Type B pancreatic cell (in vitro differentiated cells): ENCODE results near the gene CHCHD2. TPM values are rescaled to one million over a fixed set of nuclear protein-coding genes. Genes with fewer than 3 reads are reported as not detected.

ENCODE experiments used
- DNase-seq: peaks from one replicate; pipeline ENCODE4 v3.0.0; 2021; ENCODE audit warnings: mixed read lengths; ENCODE audit not compliant: unreplicated experiment; ENCODE audit errors: extremely low spot score
- H3K27ac Mint-ChIP-seq: 2 replicates; pipeline ENCODE4 v1.8.0; 2021; ENCODE audit warnings: mild to moderate bottlenecking, mixed read lengths
- H3K27me3 Mint-ChIP-seq: 2 replicates; pipeline ENCODE4 v1.8.0; 2021; ENCODE audit warnings: mixed read lengths
- H3K36me3 Mint-ChIP-seq: 2 replicates; pipeline ENCODE4 v1.8.0; 2021; ENCODE audit warnings: mixed read lengths
- H3K4me1 Mint-ChIP-seq: one replicate; pipeline ENCODE4 v1.8.0; 2021; ENCODE audit warnings: mixed read lengths; ENCODE audit not compliant: unreplicated experiment
- H3K4me3 Mint-ChIP-seq: 2 replicates; pipeline ENCODE4 v1.8.0; 2021; ENCODE audit warnings: mild to moderate bottlenecking, mixed read lengths
- H3K9me3 Mint-ChIP-seq: 2 replicates; pipeline ENCODE4 v1.8.0; 2021; ENCODE audit warnings: mixed read lengths
- total RNA-seq: library from RNA; stranded (reverse); gene quantifications from 2 replicates; pipeline ENCODE4 v1.2.1, GENCODE V29; 2021; ENCODE audit warnings: low replicate concordance
- TF ChIP-seq, protein P1 (sequence below): fragments of 200-600 bp; sonication (generic); conservative IDR thresholded peaks from 2 replicates; pipeline ENCODE4 v1.5.0; 2021; ENCODE audit warnings: antibody characterized with exemption, mild to moderate bottlenecking

CHCHD2 gene
- total RNA-seq, 1 donor from 2014 or later: 251 TPM

DNA sequence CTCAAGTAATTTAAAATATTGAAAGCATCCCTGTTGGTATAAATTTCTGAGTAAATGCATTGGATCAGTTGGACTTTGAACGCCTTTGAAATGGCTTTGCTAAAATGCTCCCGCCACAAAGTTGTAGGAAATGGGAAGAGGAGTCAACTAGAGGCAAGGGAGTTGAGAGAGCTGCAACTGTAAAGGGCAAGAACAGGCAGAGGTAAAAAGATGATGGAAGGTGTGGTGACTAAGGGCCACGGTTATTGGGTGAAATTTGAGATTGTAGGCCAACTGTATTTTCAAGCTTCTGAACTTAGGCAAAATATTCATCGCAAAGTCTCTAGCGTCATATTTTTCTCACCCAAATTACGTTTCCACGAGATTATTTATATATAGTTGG, 42.8 kb downstream of the CHCHD2 start:
- H3K4me1 Mint-ChIP-seq: peaks cover 9% of the 10 kb centered on the region
- peaks cover 33% of the 10 kb centered on the region for H3K36me3 Mint-ChIP-seq
- H3K9me3 Mint-ChIP-seq: no peaks in the 10 kb centered on the region
- TF ChIP-seq, protein P1, sequence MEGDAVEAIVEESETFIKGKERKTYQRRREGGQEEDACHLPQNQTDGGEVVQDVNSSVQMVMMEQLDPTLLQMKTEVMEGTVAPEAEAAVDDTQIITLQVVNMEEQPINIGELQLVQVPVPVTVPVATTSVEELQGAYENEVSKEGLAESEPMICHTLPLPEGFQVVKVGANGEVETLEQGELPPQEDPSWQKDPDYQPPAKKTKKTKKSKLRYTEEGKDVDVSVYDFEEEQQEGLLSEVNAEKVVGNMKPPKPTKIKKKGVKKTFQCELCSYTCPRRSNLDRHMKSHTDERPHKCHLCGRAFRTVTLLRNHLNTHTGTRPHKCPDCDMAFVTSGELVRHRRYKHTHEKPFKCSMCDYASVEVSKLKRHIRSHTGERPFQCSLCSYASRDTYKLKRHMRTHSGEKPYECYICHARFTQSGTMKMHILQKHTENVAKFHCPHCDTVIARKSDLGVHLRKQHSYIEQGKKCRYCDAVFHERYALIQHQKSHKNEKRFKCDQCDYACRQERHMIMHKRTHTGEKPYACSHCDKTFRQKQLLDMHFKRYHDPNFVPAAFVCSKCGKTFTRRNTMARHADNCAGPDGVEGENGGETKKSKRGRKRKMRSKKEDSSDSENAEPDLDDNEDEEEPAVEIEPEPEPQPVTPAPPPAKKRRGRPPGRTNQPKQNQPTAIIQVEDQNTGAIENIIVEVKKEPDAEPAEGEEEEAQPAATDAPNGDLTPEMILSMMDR: no peak
- peak overlapping the region; percentile 92 for H3K4me3 Mint-ChIP-seq
- no peak for DNase-seq
- H3K27me3 Mint-ChIP-seq: no peaks in the 10 kb centered on the region
- H3K27ac Mint-ChIP-seq: peak overlapping the region; percentile 93

- TF ChIP-seq, protein P1: no peak
- peak overlapping the region; percentile 16 for H3K4me3 Mint-ChIP-seq
Observed at GRCh38 chr7:56062382-56062781, 43.9 kb downstream of the CHCHD2 start.

GRCh38 chr7:56053993-56054392, 52.3 kb downstream of the CHCHD2 start:
- Mint-ChIP-seq H3K4me3 (peak overlapping the region; percentile 63), H3K36me3 (peaks cover 22% of the 10 kb centered on the region), H3K27me3 (no peaks in the 10 kb centered on the region), H3K27ac (peak overlapping the region; percentile 39), H3K4me1 (peaks cover 14% of the 10 kb centered on the region), H3K9me3 (no peaks in the 10 kb centered on the region)
- no peak for DNase-seq
- TF ChIP-seq, protein P1: no peak

More at GRCh38 chr7:56062382-56062781, 43.9 kb downstream of the CHCHD2 start:
- peak overlapping the region; percentile 12 for H3K27ac Mint-ChIP-seq
- H3K27me3 Mint-ChIP-seq: no peaks in the 10 kb centered on the region
- no peak for DNase-seq
- no peaks in the 10 kb centered on the region for H3K9me3 Mint-ChIP-seq
- H3K36me3 Mint-ChIP-seq: peaks cover 37% of the 10 kb centered on the region
- H3K4me1 Mint-ChIP-seq: peaks cover 9% of the 10 kb centered on the region

GRCh38 chr7:56053379-56053778, 52.9 kb downstream of the CHCHD2 start:
- H3K4me1 Mint-ChIP-seq: peaks cover 16% of the 10 kb centered on the region
- H3K9me3 Mint-ChIP-seq: no peaks in the 10 kb centered on the region
- H3K27ac Mint-ChIP-seq: peak overlapping the region; percentile 98
- peaks cover 21% of the 10 kb centered on the region for H3K36me3 Mint-ChIP-seq
- H3K27me3 Mint-ChIP-seq: no peaks in the 10 kb centered on the region
- DNase-seq: no peak
- peak overlapping the region; percentile 100 for H3K4me3 Mint-ChIP-seq
- TF ChIP-seq, protein P1: no peak

Other genes with a start within 250 kb of the CHCHD2 start
- 0.07 TPM in 1 of 2 replicates, not detected in the other for gene SEPTIN14, start 243.7 kb downstream of the CHCHD2 start, total RNA-seq
- 4.7 and 6.4 TPM in 2 replicates for gene ZNF713, start 219.0 kb downstream of the CHCHD2 start, total RNA-seq
- gene MRPS17, start 154.6 kb downstream of the CHCHD2 start, total RNA-seq: 19.7 and 20.1 TPM in 2 replicates
- gene NIPSNAP2, start 141.9 kb downstream of the CHCHD2 start, total RNA-seq: 46.5 and 54.9 TPM in 2 replicates
- 20.1 and 28.6 TPM in 2 replicates for gene PSPH, start 55.0 kb downstream of the CHCHD2 start, total RNA-seq
- 128 and 151 TPM in 2 replicates for gene CCT6A, start 54.7 kb downstream of the CHCHD2 start, total RNA-seq
- 125 and 127 TPM in 2 replicates for gene SUMF2, start 42.2 kb downstream of the CHCHD2 start, total RNA-seq
- gene PHKG1, start 13.5 kb downstream of the CHCHD2 start, total RNA-seq: 1.8 TPM in 1 of 2 replicates, not detected in the other
- not detected in 2 replicates for gene NUPR2, start 9.9 kb upstream of the CHCHD2 start, total RNA-seq